ENCODE results near the gene ASAP2. TPM values are rescaled to one million over a fixed set of nuclear protein-coding genes. Genes with fewer than 3 reads are reported as not detected.

The ASAP2 gene
- total and polyA plus RNA-seq, 2 donors (not counting 1 experiment from before 2014, with no cell fraction given) = 0.04 TPM; not detected in 1

- no peak overlapping the region for H3K9ac ChIP-seq (ENCODE audit: low read length)
- H3K27ac ChIP-seq (ENCODE audit: low read length in 2 of 2) = no peak overlapping the region
- H3K36me3 ChIP-seq (replicated peaks in 1 of 2; ENCODE audit: control extremely low read depth in 1 of 2, control insufficient read depth in 1 of 2, extremely low read depth in 1 of 2, insufficient read depth in 2 of 2, low read length in 1 of 2) = no peaks in the 10 kb centered on the region
- 98% methylated on average over 5 of the region's 7 CpGs for WGBS (ENCODE audit: insufficient coverage)
- intact Hi-C loops (cut with micrococcal nuclease) = no loop called here
- no peaks in the 10 kb centered on the region for H3K79me2 ChIP-seq (ENCODE audit: control insufficient read depth, insufficient read depth, low read length)
- no peaks in the 10 kb centered on the region for H3K9me3 Mint-ChIP-seq (ENCODE audit: insufficient read depth)
- no peak overlapping the region for H3K4me2 ChIP-seq (replicated peaks; ENCODE audit: low read depth, low read length, poor library complexity, severe bottlenecking)
- H3K4me3 Mint-ChIP-seq = no peak overlapping the region
- no peak overlapping the region for H3K4me3 ChIP-seq (ENCODE audit: control extremely low read depth in 1 of 5, extremely low read depth in 1 of 5, insufficient read depth in 1 of 5, low read depth in 2 of 5, low read length in 4 of 5)
- H3K9me3 ChIP-seq (ENCODE audit: control extremely low read depth in 1 of 3, control insufficient read depth in 2 of 3, insufficient read depth in 1 of 3, low read length in 2 of 3) = no peaks in the 10 kb centered on the region
- ChIA-PET CTCF (no interaction called here), POLR2A (no interaction called here)
- no peak overlapping the region for H3K27ac Mint-ChIP-seq
- no peaks in the 10 kb centered on the region for H4K20me1 ChIP-seq (ENCODE audit: control insufficient read depth, insufficient read depth, low read length, poor library complexity, severe bottlenecking)
- H3K27me3 Mint-ChIP-seq = peaks cover 30% of the 10 kb centered on the region
- DNase-seq (no peak), ATAC-seq (ENCODE audit: low read depth) (no peak)
- H2AFZ ChIP-seq (ENCODE audit: insufficient read depth, low read depth, low read length, poor library complexity, severe bottlenecking) = no peak overlapping the region
- no peaks in the 10 kb centered on the region for H3K4me1 Mint-ChIP-seq
- no peaks in the 10 kb centered on the region for H3K4me1 ChIP-seq (ENCODE audit: control insufficient read depth in 2 of 2, insufficient read depth in 2 of 2, low read length in 2 of 2)
- TF ChIP-seq EZH2 (IDR thresholded peaks at IDR 0.05; ENCODE audit: borderline replicate concordance, insufficient read depth, low read depth, low read length, poor library complexity, severe bottlenecking) (no peak), CTCF (IDR thresholded peaks at IDR 0.05) (no peak)
- peaks cover 0 to 7% (median 0%) of the 10 kb centered on the region in 4 experiments for H3K27me3 ChIP-seq (replicated peaks in 1 of 4; ENCODE audit: control extremely low read depth in 1 of 4, control insufficient read depth in 3 of 4, insufficient read depth in 4 of 4, low read length in 3 of 4)
Observed at GRCh38 chr2:9232166-9232479, 25.5 kb downstream of the ASAP2 start.

GRCh38 chr2:9232886-9233285 lies 26.3 kb downstream of the ASAP2 start:
- no peak overlapping the region for H3K4me2 ChIP-seq (replicated peaks; ENCODE audit: low read depth, low read length, poor library complexity, severe bottlenecking)
- H3K9ac ChIP-seq (ENCODE audit: low read length) = no peak overlapping the region
- no peaks in the 10 kb centered on the region for H3K79me2 ChIP-seq (ENCODE audit: control insufficient read depth, insufficient read depth, low read length)
- no peaks in the 10 kb centered on the region for H3K36me3 ChIP-seq (replicated peaks in 1 of 2; ENCODE audit: control extremely low read depth in 1 of 2, control insufficient read depth in 1 of 2, extremely low read depth in 1 of 2, insufficient read depth in 2 of 2, low read length in 1 of 2)
- ATAC-seq (ENCODE audit: low read depth) (no peak), DNase-seq (no peak)
- H2AFZ ChIP-seq (ENCODE audit: insufficient read depth, low read depth, low read length, poor library complexity, severe bottlenecking) = no peak overlapping the region
- intact Hi-C loops (cut with micrococcal nuclease) = no loop called here
- 92% methylated on average over 7 of the region's 7 CpGs for WGBS (ENCODE audit: insufficient coverage)
- peaks cover 25% of the 10 kb centered on the region for H3K27me3 Mint-ChIP-seq
- H3K4me3 Mint-ChIP-seq = no peak overlapping the region
- H3K27ac Mint-ChIP-seq = no peak overlapping the region
- peaks cover 0 to 7% (median 0%) of the 10 kb centered on the region in 4 experiments for H3K27me3 ChIP-seq (replicated peaks in 1 of 4; ENCODE audit: control extremely low read depth in 1 of 4, control insufficient read depth in 3 of 4, insufficient read depth in 4 of 4, low read length in 3 of 4)
- no peak for TF ChIP-seq CTCF (IDR thresholded peaks at IDR 0.05)
- no peaks in the 10 kb centered on the region for H3K4me1 Mint-ChIP-seq
- H3K4me3 ChIP-seq (ENCODE audit: control extremely low read depth in 1 of 5, extremely low read depth in 1 of 5, insufficient read depth in 1 of 5, low read depth in 2 of 5, low read length in 4 of 5) = no peak overlapping the region
- no peaks in the 10 kb centered on the region for H4K20me1 ChIP-seq (ENCODE audit: control insufficient read depth, insufficient read depth, low read length, poor library complexity, severe bottlenecking)
- ChIA-PET POLR2A (no interaction called here), CTCF (no interaction called here)
- H3K27ac ChIP-seq (ENCODE audit: low read length in 2 of 2) = no peak overlapping the region
- no peaks in the 10 kb centered on the region for H3K4me1 ChIP-seq (ENCODE audit: control insufficient read depth in 2 of 2, insufficient read depth in 2 of 2, low read length in 2 of 2)
- no peaks in the 10 kb centered on the region for H3K9me3 Mint-ChIP-seq (ENCODE audit: insufficient read depth)
- no peaks in the 10 kb centered on the region for H3K9me3 ChIP-seq (ENCODE audit: control extremely low read depth in 1 of 3, control insufficient read depth in 2 of 3, insufficient read depth in 1 of 3, low read length in 2 of 3)
